ENCODE measurements around the gene MED17.

- TF ChIP-seq GATA2 (IDR thresholded peaks at IDR 0.05; ENCODE audit: low read depth, low read length): no peak
- no peak for TF ChIP-seq GATA3 (IDR thresholded peaks at IDR 0.05; ENCODE audit: low read depth, low read length)
Measured at GRCh38 chr11:93823210-93823609, 39.1 kb downstream of the MED17 start.

Data from SH-SY5Y (cell line).